ENCODE data around the gene TUBA1C.

Gene TUBA1C

DNA sequence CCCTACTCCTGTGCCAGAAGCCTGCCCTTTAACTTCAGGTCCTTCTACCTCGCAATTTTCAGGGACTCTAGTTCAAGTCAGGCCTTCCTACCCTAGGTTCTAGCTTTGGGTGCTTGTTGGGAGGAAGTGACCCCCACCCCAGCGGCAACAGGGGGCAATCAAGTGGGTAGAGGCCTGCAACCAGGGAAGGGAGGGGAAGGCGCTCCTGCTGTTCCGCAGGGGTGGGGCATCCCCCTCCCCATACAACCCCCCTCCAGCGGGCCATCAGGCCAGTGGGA, 29.9 kb downstream of the TUBA1C start:
- DNase-seq (ENCODE audit: low read depth) = no peak
- H3K4me3 ChIP-seq (ENCODE audit: low read depth, low read length) = no peak overlapping the region
- TF ChIP-seq, protein P1, sequence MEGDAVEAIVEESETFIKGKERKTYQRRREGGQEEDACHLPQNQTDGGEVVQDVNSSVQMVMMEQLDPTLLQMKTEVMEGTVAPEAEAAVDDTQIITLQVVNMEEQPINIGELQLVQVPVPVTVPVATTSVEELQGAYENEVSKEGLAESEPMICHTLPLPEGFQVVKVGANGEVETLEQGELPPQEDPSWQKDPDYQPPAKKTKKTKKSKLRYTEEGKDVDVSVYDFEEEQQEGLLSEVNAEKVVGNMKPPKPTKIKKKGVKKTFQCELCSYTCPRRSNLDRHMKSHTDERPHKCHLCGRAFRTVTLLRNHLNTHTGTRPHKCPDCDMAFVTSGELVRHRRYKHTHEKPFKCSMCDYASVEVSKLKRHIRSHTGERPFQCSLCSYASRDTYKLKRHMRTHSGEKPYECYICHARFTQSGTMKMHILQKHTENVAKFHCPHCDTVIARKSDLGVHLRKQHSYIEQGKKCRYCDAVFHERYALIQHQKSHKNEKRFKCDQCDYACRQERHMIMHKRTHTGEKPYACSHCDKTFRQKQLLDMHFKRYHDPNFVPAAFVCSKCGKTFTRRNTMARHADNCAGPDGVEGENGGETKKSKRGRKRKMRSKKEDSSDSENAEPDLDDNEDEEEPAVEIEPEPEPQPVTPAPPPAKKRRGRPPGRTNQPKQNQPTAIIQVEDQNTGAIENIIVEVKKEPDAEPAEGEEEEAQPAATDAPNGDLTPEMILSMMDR (IDR thresholded peaks at IDR 0.05; ENCODE audit: insufficient read depth, low read depth, low read length, missing control alignments) = no peak

DNA sequence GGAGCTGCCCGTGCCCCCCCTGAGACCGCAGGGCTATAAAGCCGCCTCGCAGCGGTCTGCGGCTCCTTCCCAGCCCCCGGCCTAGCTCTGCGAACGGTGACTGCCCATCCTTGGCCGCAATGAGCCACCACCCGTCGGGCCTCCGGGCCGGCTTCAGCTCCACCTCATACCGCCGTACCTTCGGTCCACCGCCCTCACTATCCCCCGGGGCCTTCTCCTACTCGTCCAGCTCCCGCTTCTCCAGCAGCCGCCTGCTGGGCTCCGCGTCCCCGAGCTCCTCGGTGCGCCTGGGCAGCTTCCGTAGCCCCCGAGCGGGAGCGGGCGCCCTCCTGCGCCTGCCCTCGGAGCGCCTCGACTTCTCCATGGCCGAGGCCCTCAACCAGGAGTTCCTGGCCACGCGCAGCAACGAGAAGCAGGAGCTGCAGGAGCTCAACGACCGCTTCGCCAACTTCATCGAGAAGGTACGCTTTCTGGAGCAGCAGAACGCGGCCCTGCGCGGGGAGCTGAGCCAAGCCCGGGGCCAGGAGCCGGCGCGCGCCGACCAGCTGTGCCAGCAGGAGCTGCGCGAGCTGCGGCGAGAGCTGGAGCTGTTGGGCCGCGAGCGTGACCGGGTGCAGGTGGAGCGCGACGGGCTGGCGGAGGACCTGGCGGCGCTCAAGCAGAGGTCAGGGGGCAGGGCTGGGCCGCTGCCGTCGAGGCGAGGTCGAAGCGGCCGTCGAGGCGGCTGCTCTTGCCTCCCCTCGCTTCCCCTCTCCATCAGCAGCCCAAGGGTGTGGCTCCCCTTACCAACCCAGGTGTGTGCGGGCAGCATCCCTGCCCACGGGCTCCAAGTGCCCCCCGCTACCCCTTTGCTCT, 30.4 kb downstream of the TUBA1C start, which contains the start of gene PRPH:
PRPH (plus strand) TSS at position 66 of the 855 bp plus-strand sequence; CDS start at position 120, 54 bp downstream.
- TF ChIP-seq, protein P1 (IDR thresholded peaks at IDR 0.05; ENCODE audit: insufficient read depth, low read depth, low read length, missing control alignments) = no peak
- no peak within 1 kb of the TSS for H3K4me3 ChIP-seq (ENCODE audit: low read depth, low read length)
- no peak for DNase-seq (ENCODE audit: low read depth)

DNA sequence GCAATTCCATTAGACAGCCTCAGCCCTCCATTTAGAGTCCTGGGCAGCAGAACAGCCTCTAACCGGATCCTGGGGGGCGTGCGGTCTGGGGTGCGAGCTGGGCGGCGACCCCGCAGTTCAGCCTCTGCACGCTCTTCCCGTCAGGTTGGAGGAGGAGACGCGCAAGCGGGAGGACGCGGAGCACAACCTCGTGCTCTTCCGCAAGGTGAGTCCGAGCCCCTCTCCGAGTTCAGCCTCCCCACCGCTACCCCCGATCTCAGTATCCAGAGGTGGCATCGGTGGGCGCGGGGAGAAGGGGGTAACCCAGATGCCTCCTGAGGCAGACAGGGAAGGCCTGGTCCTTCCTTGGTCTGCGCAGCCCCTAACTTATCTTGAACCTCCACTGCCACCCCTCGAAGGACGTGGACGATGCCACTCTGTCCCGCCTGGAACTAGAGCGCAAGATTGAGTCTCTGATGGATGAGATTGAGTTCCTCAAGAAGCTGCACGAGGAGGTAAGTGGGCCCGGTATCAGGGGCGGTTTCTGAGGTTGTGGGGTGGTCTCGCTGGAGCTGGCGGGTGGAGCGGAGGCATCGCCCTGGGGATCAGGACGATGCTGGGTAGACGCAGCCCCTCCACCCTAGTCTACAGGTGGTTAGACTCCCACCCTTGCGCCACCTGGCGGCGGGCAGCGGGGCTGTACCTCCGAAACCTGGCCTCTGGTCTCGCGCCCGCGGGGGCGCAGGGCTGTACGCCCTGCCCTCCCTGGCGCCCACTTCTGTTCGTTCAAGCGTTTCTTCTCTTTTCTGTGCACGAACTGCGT, 31.4 kb downstream of the TUBA1C start:
- peak; percentile 61 for DNase-seq (ENCODE audit: low read depth)

DNA sequence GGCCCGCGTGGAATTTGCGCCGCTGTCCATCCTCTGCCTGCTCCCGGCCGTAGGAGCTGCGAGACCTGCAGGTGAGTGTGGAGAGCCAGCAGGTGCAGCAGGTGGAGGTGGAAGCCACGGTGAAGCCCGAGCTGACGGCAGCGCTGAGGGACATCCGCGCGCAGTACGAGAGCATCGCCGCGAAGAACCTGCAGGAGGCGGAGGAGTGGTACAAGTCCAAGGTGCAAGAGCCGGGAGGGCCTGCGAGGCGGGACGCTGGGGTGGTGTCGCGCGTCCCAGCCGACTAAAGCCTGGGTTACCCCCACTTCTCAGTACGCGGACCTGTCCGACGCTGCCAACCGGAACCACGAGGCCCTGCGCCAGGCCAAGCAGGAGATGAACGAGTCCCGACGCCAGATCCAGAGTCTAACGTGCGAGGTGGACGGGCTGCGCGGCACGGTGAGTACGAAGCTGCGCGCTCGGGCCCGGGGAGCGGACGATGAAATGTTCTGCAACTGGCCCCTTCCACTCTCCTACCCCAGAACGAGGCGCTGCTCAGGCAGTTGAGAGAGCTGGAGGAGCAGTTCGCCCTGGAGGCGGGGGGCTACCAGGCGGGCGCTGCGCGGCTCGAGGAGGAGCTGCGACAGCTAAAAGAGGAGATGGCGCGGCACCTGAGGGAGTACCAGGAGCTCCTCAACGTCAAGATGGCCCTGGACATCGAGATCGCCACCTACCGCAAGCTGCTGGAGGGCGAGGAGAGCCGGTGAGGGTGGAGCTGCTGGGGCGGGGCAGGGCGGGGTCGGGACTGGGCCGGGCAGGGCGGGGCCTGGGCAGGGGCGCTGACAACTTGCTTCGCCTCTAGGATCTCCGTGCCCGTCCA, 32.2 kb downstream of the TUBA1C start:
- TF ChIP-seq, protein P1 (IDR thresholded peaks at IDR 0.05; ENCODE audit: insufficient read depth, low read depth, low read length, missing control alignments) = no peak
- peak; percentile 63 for DNase-seq (ENCODE audit: low read depth)
- no peak overlapping the region for H3K4me3 ChIP-seq (ENCODE audit: low read depth, low read length)

More for the DNA sequence above, 31.4 kb downstream of the TUBA1C start:
- TF ChIP-seq, protein P1 (IDR thresholded peaks at IDR 0.05; ENCODE audit: insufficient read depth, low read depth, low read length, missing control alignments) = peak; percentile 81
- H3K4me3 ChIP-seq (ENCODE audit: low read depth, low read length) = no peak overlapping the region

DNA sequence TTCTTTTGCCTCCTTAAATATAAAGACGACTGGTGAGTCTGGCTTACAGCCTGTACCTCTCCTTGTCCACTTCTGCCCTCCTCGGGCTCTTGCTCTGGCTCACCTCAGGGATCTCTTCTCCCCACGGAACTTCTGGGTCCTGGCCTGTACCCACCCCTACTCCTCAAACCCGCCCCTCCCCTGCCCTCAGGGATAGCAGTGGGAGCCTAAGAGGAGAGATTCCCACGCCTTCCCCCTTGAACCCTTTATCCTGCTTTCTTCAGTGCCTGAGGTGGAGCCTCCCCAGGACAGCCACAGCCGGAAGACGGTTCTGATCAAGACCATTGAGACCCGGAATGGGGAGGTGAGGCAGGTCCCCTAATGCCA, 32.8 kb downstream of the TUBA1C start:
- no peak overlapping the region for H3K4me3 ChIP-seq (ENCODE audit: low read depth, low read length)
- no peak for DNase-seq (ENCODE audit: low read depth)
- TF ChIP-seq, protein P1 (IDR thresholded peaks at IDR 0.05; ENCODE audit: insufficient read depth, low read depth, low read length, missing control alignments) = no peak

DNA sequence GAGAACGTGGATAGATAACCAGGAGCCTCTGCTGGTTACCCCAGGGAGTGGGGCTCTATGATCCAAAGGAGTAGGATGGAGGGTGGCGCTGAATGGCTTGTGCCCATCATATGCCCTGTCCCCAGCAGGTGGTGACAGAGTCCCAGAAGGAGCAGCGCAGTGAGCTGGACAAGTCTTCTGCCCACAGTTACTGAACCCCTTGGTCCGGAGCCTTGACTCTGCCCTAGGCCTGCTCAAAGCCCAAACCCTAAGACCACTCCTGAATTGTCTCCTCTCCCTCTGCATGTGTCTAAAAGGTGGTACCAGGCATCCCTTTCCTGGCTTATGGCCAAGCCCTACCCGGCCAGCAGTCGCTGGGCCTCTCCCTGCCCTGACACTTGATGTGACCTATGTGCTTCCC, 33.3 kb downstream of the TUBA1C start:
- TF ChIP-seq, protein P1 (IDR thresholded peaks at IDR 0.05; ENCODE audit: insufficient read depth, low read depth, low read length, missing control alignments) = peak; percentile 36
- H3K4me3 ChIP-seq (ENCODE audit: low read depth, low read length) = no peak overlapping the region
- peak; percentile 26 for DNase-seq (ENCODE audit: low read depth)
